Stimulated activated naive CD8-positive, alpha-beta T cell treated with anti-CD3 and anti-CD28 coated beads, Interleukin-15, amount 100 ng/mL, for 72 hours (primary cell): Measurements from ENCODE around the gene MTHFD2L.

Experiments
- ATAC-seq: fragments of 150-1000 bp; cut with Tn5 transposase; 2 replicates; pipeline ENCODE4 v1.10.0; 2021; ENCODE audit warnings: mild to moderate bottlenecking, moderate library complexity
- DNase-seq, 2 donors: peaks; one replicate each; pipeline ENCODE4 v3.0.0; 2021 to 2022
- H3K27ac Mint-ChIP-seq, 2 donors: one replicate each; pipeline ENCODE4 v1.8.0; 2022; ENCODE audit warnings: mild to moderate bottlenecking in 2 of 2, mixed read lengths in 2 of 2, moderate library complexity in 2 of 2
- H3K27me3 Mint-ChIP-seq: one replicate; pipeline ENCODE4 v1.8.0; 2022; ENCODE audit warnings: mixed read lengths
- H3K4me1 Mint-ChIP-seq: one replicate; pipeline ENCODE4 v1.8.0; 2022; ENCODE audit warnings: mild to moderate bottlenecking, mixed read lengths
- H3K4me3 Mint-ChIP-seq, 2 donors: one replicate each; pipeline ENCODE4 v1.8.0; 2022; ENCODE audit warnings: mild to moderate bottlenecking in 2 of 2, mixed read lengths in 2 of 2, moderate library complexity in 1 of 2
- H3K9me3 Mint-ChIP-seq, 2 donors: one replicate each; pipeline ENCODE4 v1.8.0; 2022; ENCODE audit warnings: mixed read lengths in 2 of 2

MTHFD2L gene

DNA sequence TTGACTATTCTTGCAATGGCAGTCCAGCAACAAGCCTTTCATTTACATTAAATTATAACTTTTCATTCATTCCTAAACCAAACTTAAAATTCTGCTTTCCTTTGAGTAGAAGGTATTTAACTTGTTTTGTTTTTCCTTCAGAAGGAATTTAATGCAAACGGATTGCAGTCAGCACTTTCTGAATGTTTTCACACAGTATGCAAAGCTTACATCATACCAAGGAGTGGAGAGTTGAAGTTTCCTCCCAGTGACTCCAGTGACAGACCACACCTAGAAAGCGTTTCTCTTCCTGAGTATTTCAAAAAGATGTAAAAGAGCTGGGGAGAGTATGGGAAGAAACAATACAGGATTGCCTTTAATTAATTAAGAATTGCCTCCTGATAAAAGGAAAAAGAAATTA, 158.5 kb downstream of the MTHFD2L start:
- Mint-ChIP-seq H3K27me3 (peaks cover 9% of the 10 kb centered on the region), H3K4me3 (no peak overlapping the region), H3K27ac (no peak overlapping the region), H3K9me3 (no peaks in the 10 kb centered on the region), H3K4me1 (peaks cover 8% of the 10 kb centered on the region)
- ATAC-seq (no peak), DNase-seq (no peak)

- no peak for DNase-seq
- Mint-ChIP-seq H3K4me3 (no peak overlapping the region), H3K27me3 (peaks cover 14% of the 10 kb centered on the region), H3K27ac (no peak overlapping the region), H3K4me1 (peaks cover 8% of the 10 kb centered on the region), H3K9me3 (no peaks in the 10 kb centered on the region)
- ATAC-seq = no peak
Measured at GRCh38 chr4:74317616-74318246, 159.8 kb downstream of the MTHFD2L start.

GRCh38 chr4:74318276-74318675, 160.4 kb downstream of the MTHFD2L start:
- Mint-ChIP-seq H3K4me1 (peaks cover 8% of the 10 kb centered on the region), H3K27me3 (peaks cover 20% of the 10 kb centered on the region), H3K9me3 (no peaks in the 10 kb centered on the region), H3K27ac (no peak overlapping the region), H3K4me3 (no peak overlapping the region)
- DNase-seq (no peak), ATAC-seq (no peak)

DNA sequence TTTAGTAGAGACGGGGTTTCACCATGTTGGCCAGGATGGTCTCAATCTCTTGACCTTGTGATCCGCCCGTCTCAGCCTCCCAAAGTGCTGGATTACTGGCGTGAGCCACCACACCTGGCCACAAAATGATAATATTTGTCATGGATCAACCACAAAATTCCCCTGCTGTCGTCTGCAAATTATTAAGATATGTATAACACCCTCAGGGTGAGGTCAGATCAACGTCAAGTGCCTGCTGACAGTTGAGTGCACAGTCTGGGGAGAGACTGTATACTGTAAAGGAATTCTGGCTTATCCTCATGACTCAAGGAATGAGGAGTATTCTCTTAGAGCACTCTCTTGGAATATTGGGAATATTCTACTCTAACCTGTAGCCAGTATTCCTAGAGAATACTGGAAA, 161.6 kb downstream of the MTHFD2L start:
- no peak for ATAC-seq
- DNase-seq = no peak
- H3K27ac Mint-ChIP-seq = no peak overlapping the region
- no peak overlapping the region for H3K4me3 Mint-ChIP-seq
- no peaks in the 10 kb centered on the region for H3K9me3 Mint-ChIP-seq
- peaks cover 32% of the 10 kb centered on the region for H3K27me3 Mint-ChIP-seq
- peaks cover 8% of the 10 kb centered on the region for H3K4me1 Mint-ChIP-seq

DNA sequence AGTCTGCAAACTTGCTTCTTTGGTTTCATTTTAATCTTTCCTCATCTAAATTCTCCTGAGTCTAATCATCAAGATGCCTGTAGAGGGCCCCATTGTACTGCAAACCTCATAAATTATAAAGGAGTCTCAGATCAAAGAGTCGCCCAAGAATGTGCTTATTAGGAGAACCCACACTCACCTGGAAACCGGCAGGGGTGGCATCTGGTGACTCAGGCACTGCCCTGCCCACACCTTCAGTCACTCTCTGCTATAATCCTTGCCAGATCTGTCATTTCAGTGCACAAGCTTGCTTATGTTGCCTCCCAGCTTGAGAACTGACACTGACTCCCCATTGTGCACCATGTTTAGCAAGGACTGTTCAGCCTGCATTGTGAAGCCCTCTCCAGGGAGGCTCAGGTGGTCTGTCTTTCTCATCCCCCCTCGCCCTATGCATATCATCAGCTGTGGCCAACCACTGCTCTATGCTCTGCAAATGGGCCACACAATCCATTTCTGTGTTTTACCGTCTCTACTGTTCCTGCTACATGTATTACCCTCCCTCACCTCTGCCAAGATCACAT, 162.7 kb downstream of the MTHFD2L start:
- Mint-ChIP-seq H3K4me3 (no peak overlapping the region), H3K9me3 (no peaks in the 10 kb centered on the region), H3K27ac (peak overlapping the region in 1 of 2 donors; percentile 9), H3K4me1 (peaks cover 8% of the 10 kb centered on the region), H3K27me3 (peaks cover 33% of the 10 kb centered on the region)
- DNase-seq (peak; percentile 36 to 42), ATAC-seq (peak; percentile 94)

DNA sequence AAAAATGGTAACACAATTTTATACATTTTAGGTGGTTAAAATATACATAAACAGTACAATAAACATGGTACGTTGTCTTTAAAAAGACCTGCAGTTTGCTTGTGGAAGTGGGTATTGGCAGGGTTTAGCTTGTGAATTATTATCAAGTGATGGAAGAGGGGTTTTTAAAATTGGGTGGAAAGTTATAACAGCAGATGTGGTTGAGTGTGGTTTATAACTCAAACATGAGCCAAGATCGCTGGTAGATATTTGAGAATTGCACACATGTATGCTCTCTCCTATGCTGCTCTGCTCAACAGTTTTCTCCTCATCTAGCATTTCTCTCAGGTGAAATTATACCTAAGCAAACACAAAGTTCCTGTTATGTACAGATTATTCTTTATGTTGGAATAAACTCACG, 164.4 kb downstream of the MTHFD2L start:
- Mint-ChIP-seq H3K4me1 (peaks cover 8% of the 10 kb centered on the region), H3K27ac (no peak overlapping the region), H3K27me3 (peaks cover 33% of the 10 kb centered on the region), H3K9me3 (no peaks in the 10 kb centered on the region), H3K4me3 (no peak overlapping the region)
- DNase-seq = no peak
- ATAC-seq = no peak

GRCh38 chr4:74323663-74324062, 165.7 kb downstream of the MTHFD2L start:
- no peak for DNase-seq
- H3K27me3 Mint-ChIP-seq = peaks cover 40% of the 10 kb centered on the region
- peaks cover 8% of the 10 kb centered on the region for H3K4me1 Mint-ChIP-seq
- no peaks in the 10 kb centered on the region for H3K9me3 Mint-ChIP-seq
- no peak overlapping the region for H3K27ac Mint-ChIP-seq
- ATAC-seq = no peak
- H3K4me3 Mint-ChIP-seq = no peak overlapping the region

- Mint-ChIP-seq H3K4me1 (peaks cover 8% of the 10 kb centered on the region), H3K27me3 (peaks cover 46% of the 10 kb centered on the region), H3K4me3 (no peak overlapping the region), H3K27ac (no peak overlapping the region), H3K9me3 (no peaks in the 10 kb centered on the region)
- no peak for ATAC-seq
- DNase-seq = no peak
Measured at GRCh38 chr4:74324262-74324661, 166.3 kb downstream of the MTHFD2L start.

DNA sequence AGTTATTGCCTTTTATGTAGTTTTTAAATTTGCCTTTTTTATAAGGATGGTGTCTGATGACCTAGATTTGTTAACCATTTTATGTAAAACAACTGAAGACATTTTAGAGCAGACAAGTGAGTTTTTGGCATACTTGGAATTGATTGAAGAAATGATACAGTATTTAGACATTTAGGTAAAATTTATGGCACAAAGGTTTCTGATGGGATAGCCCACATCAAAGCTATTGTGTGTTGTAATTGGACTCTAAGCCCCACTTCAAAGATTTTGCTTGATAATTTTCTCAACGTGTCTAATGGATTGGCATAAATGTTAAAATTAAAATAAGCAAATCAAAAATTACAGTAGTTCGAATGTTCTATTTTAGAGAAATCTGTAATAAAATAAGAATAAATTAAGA, 168.0 kb downstream of the MTHFD2L start:
- Mint-ChIP-seq H3K27me3 (peaks cover 44% of the 10 kb centered on the region), H3K4me3 (no peak overlapping the region), H3K27ac (no peak overlapping the region), H3K9me3 (no peaks in the 10 kb centered on the region), H3K4me1 (peaks cover 2% of the 10 kb centered on the region)
- no peak for DNase-seq
- ATAC-seq = no peak

GRCh38 chr4:74327762-74328161, 169.8 kb downstream of the MTHFD2L start:
- peak overlapping the region in 1 of 2 donors; percentile 25 for H3K27ac Mint-ChIP-seq
- H3K4me3 Mint-ChIP-seq = no peak overlapping the region
- H3K9me3 Mint-ChIP-seq = no peaks in the 10 kb centered on the region
- peaks cover 41% of the 10 kb centered on the region for H3K27me3 Mint-ChIP-seq
- no peaks in the 10 kb centered on the region for H3K4me1 Mint-ChIP-seq
- DNase-seq (no peak), ATAC-seq (no peak)

DNA sequence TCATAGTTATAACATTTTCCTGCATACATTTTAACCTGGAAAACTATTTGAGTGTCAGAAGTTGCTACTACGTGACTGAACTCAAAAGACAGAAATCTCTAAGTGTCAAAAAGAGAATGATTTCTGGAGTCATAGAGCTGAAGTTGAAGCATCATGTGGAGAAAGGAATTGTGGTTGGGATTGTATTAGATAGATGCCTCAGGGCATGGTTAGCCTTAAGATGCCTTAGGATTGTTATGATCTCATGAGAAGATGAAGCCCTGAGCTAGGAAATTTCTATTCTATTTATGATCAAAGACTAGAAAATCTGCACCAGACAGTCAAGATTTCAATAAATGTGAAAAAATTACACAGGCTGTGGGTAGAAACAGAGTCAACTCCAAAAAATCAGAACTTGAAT, 170.6 kb downstream of the MTHFD2L start:
- no peak overlapping the region for H3K4me3 Mint-ChIP-seq
- ATAC-seq = no peak
- H3K27ac Mint-ChIP-seq = no peak overlapping the region
- H3K9me3 Mint-ChIP-seq = no peaks in the 10 kb centered on the region
- H3K27me3 Mint-ChIP-seq = peaks cover 34% of the 10 kb centered on the region
- DNase-seq = no peak
- no peaks in the 10 kb centered on the region for H3K4me1 Mint-ChIP-seq

DNA sequence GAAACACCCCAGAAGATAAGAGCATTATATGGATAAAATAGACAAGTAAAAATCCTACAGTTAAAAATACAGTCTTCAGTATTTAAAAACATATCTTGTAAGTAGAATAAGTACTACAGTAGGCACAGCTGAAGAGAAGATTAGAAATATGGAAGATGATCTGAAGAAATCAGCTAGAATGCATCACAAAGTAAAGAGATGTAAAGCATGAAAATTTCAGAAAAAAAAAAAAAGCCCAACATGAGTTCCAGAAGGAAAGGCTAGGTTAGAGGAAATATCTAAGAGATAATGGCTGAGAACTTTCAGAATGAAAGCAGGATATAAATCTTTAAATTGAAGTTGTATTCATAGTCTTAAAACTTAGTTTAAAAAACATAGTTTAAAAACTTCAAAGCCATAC, 171.4 kb downstream of the MTHFD2L start:
- no peak for DNase-seq
- no peak for ATAC-seq
- H3K4me3 Mint-ChIP-seq = no peak overlapping the region

DNA sequence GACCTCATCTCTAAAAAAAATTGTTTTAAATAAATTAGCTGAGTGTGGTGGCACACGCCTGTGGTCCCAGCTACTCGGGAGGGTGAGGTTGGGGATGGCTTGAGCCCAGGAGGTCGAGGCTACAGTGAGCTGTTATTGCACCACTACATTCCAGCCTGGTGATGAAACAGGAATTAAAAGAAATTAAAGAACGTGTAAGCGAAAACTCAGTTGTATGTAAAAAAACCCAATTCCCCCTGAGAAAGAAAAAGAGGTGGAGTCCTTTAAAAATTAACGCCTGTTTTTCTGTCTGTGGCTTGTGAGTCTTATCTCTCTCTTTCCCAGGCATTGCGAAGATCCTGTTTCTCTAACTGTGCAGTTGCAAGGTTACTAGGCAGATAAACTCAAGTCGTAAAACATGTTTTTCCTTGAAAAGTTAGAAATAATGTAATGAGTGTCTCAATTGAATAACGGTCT, 172.4 kb downstream of the MTHFD2L start:
- H3K4me1 Mint-ChIP-seq = no peaks in the 10 kb centered on the region
- H3K4me3 Mint-ChIP-seq = no peak overlapping the region
- H3K27ac Mint-ChIP-seq = no peak overlapping the region
- peaks cover 30% of the 10 kb centered on the region for H3K27me3 Mint-ChIP-seq
- DNase-seq (no peak), ATAC-seq (no peak)
- no peaks in the 10 kb centered on the region for H3K9me3 Mint-ChIP-seq

More for the DNA sequence above, 171.4 kb downstream of the MTHFD2L start:
- no peaks in the 10 kb centered on the region for H3K4me1 Mint-ChIP-seq
- H3K9me3 Mint-ChIP-seq = no peaks in the 10 kb centered on the region
- H3K27me3 Mint-ChIP-seq = peaks cover 32% of the 10 kb centered on the region
- H3K27ac Mint-ChIP-seq = no peak overlapping the region

DNA sequence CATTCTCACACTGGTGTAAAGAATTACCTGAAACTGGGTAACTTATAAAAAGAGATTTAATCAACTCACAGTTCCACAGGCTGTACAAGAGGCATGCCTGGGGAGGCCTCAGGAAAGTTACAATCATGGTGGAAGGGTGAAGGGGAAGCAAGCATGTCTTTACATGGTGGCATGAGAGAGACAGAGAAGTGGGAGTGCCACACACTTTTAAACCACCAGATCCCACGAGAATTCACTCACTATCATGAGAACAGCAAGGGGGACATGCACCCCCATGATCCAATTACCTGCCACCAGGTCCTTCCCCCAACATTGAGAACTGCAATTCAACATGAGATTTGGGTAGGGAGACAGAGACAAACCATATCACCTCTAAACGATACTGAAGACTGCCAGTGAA, 173.3 kb downstream of the MTHFD2L start:
- no peak for DNase-seq

GRCh38 chr4:74331944-74332343, 174.0 kb downstream of the MTHFD2L start:
- Mint-ChIP-seq H3K4me3 (no peak overlapping the region), H3K27ac (no peak overlapping the region), H3K9me3 (no peaks in the 10 kb centered on the region), H3K4me1 (no peaks in the 10 kb centered on the region), H3K27me3 (peaks cover 30% of the 10 kb centered on the region)
- ATAC-seq = no peak
- DNase-seq = no peak

More for the DNA sequence above, 173.3 kb downstream of the MTHFD2L start:
- no peak overlapping the region for H3K27ac Mint-ChIP-seq
- no peak overlapping the region for H3K4me3 Mint-ChIP-seq
- H3K9me3 Mint-ChIP-seq = no peaks in the 10 kb centered on the region
- no peaks in the 10 kb centered on the region for H3K4me1 Mint-ChIP-seq
- H3K27me3 Mint-ChIP-seq = peaks cover 30% of the 10 kb centered on the region
- ATAC-seq = no peak

DNA sequence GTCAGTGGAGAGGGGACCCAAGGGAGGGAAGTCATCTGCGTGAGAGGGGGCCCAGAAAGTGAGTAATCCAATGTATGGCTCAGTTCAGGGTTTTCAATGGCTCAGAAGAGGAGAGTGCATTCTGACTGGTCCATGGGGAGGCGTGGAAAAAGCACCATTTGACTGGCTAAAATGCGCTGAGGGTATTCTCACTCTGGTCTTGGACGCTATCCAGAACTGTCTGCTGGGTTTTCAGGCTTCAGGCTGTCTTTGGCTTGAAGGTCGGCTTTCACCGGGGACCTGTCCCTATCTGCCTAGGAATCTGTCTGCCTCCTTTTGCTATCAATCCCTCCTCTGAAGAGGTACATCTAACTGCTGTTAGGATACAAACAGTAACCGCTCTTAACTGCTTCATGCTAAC, 176.7 kb downstream of the MTHFD2L start:
- ATAC-seq = no peak
- Mint-ChIP-seq H3K9me3 (no peaks in the 10 kb centered on the region), H3K27ac (no peak overlapping the region), H3K27me3 (peaks cover 16% of the 10 kb centered on the region), H3K4me3 (no peak overlapping the region), H3K4me1 (no peaks in the 10 kb centered on the region)
- no peak for DNase-seq
